DMS114 treated with DMSO at 0.1 percent for 48 hours (cell line): ENCODE measurements around the gene HRH4.

ENCODE experiments used
- DNase-seq: peaks from one replicate; lab custom pipeline; 2025; ENCODE audit not compliant: unreplicated experiment; lab: John Stamatoyannopoulos, UW

Gene HRH4

GRCh38 chr18:24465486-24465885 lies 5.0 kb downstream of the HRH4 start:
- no peak for DNase-seq

GRCh38 chr18:24466771-24467170 lies 6.3 kb downstream of the HRH4 start:
- DNase-seq, result no peak

DNA sequence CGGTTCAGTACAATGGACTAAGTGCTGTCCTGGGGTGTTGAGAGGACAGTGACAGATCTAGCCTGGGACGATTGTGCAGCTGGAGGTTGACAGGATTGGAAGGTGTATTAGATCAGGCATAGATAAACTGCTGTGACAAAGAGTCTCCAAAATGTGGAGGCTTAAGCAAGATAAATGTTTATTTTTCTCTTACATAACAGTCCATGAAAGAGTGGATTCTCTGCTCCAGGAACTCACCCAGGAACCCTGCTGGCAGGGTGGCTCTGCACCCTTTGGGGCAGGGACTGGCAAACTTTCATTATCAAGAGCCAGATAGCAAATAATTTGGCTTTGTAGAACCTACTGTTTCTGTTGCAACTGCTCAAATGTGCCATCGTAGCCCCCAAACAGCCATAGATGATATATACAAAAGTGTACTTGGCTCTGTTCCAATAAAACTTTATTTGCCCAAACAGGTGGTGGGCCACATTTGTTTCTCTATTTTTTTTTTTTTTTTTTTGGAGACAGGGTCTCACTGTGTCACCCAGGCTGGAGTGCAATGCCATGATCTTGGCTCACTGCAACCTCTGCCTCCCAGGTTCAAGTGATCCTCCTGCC lies 9.7 kb downstream of the HRH4 start:
- DNase-seq, result no peak

GRCh38 chr18:24470805-24471204 lies 10.4 kb downstream of the HRH4 start:
- DNase-seq, result no peak

DNA sequence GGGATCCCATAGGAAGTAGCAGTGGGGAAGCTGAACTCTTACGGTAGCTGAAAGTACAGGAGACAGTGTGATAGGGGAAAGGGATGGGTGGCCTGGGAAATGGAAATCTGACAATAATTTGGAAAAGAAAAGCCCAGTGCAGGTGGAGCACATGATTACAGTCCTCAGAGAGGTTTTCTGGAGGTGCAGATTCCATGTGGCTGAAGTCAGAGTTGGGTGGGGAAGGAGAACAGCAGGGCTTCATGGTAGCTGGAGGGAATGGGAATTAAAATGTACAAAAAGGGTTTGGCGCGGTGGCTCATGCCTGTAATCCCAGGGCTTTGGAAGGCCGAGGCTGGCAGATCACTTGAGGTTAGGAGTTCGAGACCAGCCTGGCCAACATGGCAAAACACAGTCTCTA lies 12.2 kb downstream of the HRH4 start:
- DNase-seq, result no peak

DNA sequence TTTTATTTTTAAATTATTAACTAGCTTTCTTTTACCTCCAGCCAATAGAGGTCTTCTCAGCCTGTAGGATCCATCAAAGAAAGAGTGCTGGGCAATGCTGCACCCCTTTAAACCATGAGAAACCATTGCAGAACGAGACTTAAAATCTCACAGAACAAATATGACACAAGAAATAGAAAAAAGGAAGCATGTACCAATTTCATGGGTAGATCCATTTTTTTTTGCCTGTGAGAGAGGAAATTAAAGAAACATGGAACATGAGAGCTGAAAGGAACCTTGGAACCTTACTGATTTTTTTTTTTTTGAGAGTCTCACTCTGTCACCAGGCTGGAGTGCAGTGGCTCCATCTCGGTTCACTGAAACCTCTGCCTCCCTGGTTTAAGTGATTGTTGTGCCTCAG lies 14.0 kb downstream of the HRH4 start:
- DNase-seq, result no peak

DNA sequence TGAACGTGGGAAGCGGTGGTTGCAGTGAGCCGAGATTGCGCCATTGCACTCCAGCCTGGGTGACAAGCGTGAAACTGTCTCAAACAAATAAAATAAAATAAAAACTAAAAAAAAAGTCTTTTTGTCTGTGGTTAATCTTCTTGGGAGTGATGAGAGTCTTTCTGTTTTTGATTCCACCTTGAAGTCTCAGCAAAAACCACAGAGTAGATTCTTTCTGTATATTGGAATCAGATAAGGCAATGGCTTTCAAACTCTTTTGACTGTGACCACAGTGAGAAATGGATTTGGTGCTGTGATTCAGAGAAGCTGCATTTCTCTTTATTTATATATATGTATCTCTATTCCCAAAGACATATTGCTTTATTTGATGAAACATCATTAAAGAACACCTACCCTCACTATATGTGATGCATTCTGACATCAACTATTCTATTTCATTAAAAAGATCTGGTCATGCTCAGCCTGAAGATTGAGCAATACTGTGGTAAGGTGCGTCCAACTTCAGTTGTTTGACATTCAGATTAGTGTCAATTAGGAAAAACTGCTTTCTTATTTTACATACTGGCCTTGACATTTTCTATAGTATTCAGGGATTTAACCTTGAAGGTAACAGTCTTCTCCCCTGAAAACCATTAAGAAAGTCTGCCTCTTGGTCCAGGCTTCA lies 15.6 kb downstream of the HRH4 start:
- DNase-seq, result no peak

DNA sequence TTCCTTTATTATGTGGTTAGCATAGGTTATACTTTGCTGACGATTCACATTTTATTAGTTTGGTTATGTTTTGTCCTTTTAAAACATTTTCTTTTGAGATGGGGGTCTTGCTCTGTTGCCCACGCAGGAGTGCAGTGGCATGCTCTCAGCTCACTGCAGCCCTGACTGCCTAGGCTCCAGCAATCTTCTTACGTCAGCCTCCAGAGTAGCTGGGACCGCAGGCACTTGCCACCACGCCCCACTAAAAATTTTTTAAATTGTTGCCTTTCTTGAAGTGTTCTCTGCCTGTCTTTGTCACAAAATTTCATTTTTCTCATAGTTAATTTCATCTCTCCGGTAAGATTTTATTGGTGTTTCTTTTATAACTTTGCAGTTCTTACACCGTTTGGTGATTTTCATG lies 18.9 kb downstream of the HRH4 start:
- DNase-seq, result no peak

DNA sequence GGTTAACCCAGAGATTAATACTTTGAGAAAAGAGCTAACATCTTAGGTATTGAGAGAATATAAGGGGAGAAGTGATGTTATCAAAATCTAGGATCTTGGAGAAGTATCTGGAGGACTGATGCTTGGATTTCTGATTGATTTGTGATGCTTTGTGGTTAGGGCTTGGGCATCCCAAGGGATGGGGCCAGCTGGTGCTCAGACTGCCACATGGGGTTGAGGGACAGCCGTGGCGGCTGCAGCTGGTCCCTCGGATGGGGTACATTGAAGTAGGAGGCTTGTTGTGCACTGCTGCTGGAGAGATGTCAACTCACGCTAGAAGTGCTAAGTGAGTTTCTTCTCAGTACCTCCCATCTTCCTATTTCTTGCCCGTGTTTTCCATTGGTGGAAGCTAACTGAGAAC lies 22.4 kb downstream of the HRH4 start:
- DNase-seq, result no peak

GRCh38 chr18:24485681-24486080 lies 25.2 kb downstream of the HRH4 start:
- no peak for DNase-seq

GRCh38 chr18:24486684-24487083 lies 26.2 kb downstream of the HRH4 start:
- no peak for DNase-seq

DNA sequence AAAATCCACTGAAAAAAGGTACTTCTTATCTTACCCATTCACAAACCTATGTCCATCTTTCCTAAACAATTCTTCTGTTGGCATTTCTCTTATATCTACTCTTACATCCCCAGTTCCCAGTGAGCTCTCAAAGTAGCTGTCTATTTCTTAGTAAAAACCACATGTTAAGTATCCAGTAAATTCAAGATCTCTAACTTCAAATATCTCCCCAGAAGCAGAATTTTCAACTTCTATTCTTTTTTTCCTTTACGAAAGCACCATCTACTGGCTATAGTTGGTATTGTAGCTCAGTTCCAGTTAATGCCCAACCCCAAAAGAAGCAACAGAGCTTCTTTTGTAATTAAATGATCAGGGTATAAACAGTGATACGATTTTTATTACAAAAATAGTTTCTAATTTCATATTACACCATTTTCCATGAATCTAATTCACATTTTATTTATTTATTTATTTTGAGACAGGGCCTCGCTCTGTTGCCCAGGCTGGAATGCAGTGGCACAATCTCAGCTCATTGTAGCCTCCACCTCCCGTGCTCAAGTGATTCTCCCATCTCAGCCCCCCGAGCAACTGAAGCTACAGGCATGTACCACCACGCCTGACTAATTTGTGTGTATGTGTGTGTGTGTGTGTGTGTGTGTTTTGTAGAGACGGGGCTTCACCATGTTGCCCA lies 28.5 kb downstream of the HRH4 start:
- peak; percentile 28 for DNase-seq

DNA sequence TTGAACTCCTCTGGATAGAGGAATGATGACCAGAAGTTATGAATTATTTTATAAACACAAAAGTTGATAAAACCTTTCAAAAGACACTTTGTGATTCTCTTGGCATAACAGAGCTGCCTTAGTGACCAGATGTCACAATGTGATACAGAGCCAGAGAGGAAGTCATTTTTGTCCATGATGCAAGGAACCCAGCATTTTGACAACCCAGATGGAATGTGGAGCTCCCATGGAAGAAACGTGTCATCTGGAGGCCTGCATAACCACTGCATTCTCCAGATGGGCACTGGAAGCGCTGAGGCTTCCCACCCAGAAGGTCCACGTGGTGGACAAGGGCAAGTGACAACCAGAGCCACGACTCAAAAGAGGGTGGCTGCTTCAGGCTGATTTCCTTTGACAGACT lies 30.1 kb downstream of the HRH4 start:
- no peak for DNase-seq

GRCh38 chr18:24491927-24492834 lies 31.7 kb downstream of the HRH4 start:
- DNase-seq, result no peak

DNA sequence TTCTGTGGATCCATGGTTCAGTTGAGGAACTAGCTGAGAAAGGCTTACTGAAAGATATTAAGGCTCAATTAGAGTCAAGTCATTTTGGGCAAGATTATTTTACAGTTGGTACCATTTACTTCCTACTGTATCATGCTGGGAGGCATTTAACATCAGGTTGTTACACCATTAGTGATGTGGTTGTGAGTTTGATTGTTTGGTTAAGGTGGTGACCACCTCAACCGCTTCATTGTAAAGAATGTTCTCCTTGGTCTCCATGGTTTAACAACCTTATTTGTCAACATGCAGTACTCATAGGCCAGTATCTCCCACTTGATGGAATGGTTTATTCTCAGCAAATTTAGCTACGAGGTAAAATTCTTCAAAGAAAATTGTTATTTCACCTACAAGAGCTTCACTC lies 34.1 kb downstream of the HRH4 start:
- DNase-seq, result no peak

DNA sequence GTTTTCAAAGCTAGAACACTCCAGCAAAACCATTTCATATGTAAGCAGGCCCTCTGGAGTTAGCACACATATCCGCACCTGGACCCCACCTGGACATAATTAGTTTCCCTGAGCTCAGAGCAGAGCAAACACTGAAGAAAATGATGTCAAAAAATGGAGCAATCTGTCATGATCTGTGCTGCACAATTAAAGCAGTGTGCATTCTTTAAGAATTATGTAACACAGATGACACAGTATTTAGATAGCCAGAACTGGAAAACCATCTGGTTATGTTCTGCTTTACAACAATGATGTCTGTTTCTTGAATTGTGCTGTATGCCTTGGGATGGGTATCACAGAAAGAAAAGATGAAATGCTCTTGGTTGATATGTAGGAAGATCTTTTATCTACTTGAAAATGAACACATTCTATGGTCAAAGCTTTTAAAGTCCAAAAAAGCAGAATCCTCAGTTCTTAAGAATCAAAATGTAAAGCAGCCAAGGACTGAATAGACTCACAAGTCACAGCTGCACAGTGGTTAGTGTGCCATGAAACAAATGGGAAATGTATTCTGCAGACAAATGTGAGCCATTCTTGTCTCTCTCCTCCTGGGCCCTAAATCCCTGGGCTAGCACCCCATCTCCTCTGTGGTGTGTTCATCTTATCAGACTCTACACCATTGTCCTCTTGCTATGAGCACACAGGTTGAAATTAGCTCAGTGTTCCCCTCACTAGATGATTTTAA lies 36.8 kb downstream of the HRH4 start:
- DNase-seq, result no peak

DNA sequence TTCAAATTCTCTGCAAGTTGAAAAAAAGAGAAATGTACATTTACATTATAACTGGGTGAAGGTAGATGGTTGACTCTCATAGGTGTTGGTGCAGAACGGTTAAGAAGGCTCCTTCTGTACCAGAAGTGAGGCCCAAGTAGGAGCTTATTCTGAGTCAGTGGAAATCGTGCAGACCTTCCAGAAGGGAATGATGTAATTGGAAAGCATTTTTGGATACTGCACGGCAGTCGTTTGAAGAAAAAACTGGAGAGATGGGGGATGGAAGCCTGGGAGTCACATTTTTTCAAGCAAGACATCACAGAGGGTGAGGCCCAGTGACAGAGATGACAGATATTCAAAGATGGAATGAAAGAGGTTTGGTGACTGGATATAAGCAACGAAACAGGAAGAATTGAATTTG lies 39.4 kb downstream of the HRH4 start:
- DNase-seq, result no peak

- no peak for DNase-seq
These were observed 39.8 kb downstream of the HRH4 start for GRCh38 chr18:24500217-24500616.

DNA sequence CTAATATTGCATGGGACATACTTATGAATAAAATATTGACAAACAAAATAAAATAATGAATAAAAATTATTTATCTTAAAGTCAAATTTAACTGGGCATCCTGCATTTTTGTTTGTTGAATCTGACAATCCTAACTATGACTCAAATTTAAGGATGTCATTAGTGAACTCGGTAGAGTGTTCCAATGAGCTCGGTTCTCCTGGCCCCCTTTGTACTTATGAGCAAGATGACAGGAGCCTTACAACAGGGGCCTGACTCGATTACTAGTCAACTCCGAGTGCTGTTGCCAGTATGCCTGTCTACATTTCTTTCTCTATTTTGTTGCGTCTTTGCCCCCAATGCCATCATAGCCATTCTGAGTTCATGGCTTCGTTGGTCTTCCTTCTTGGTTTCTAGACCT lies 40.3 kb downstream of the HRH4 start:
- DNase-seq, result no peak

DNA sequence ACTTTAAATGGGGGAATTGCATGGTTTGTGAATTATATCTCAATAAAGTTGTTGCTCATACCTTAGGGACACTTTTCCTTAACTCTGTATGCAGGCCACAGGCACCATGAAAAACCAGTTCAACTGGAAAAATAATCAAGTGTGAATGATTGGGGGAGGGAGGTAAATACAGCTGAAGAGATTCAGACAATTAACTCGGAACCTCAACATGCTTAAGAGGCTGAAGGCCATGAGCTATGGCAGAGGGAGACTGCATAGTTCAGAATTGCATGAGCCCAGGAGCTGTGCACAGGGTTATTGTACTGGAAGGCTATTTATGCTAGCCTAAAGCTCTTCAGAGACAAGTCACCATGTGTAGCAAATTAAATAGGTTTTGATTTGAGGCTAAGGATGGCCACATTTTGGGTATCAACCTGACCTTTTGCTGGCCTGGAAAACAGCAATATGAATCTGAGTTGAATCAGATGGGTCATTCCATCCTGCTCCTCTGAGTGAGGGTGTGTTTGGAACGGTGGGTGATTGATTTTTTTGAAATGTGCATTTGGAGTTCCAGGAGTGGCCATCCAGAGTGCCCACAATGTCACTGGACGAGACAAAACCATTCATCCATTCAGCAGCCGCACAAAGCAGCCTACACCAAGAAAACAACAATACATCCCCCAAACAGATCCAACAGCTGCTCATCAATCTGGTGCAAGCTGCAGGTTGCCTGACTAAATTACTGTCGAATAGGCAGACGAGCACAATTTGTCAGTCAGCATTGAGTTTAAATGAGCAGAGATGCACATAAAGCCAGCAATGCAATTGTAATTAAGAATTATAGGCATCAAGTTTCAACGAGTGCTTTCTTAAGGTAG lies 42.5 kb downstream of the HRH4 start:
- DNase-seq, result no peak
